GM13977 (cell line): ENCODE data around the gene OBSCN.
"Not testable (repeated sequence)": the region's sequence is repeated elsewhere in the genome, so short reads cannot be mapped to it uniquely, and the experiment has no call there.

Experiments used
- DNase-seq: peaks from one replicate; pipeline ENCODE4 v3.0.0; 2012; ENCODE audit warnings: low spot score
- CTCF ChIP-seq: IDR thresholded peaks from 2 replicates; pipeline ENCODE4 v1.5.1; 2012; ENCODE audit warnings: mild to moderate bottlenecking, control low read depth; ENCODE audit not compliant: insufficient read depth; ENCODE audit errors: extremely low read depth, missing control alignments
- in situ Hi-C: fragments of 300-500 bp; cut with MboI; formaldehyde crosslinking; loops from one replicate; pipeline ENCODE4 v1.12.0; 2022; ENCODE audit warnings: low sequenced_read_pairs, low pct_unique_long_range_greater_than_20kb, mixed read lengths, inconsistent platforms; ENCODE audit not compliant: unreplicated experiment

The OBSCN gene

GRCh38 chr1:228166170-228166936 lies 41.5 kb upstream of the OBSCN start:
- in situ Hi-C loops, result no loop called here

GRCh38 chr1:228168563-228169270 lies 39.1 kb upstream of the OBSCN start:
- in situ Hi-C loops, result no loop called here
- no peak for DNase-seq
- no peak for TF ChIP-seq CTCF

More at GRCh38 chr1:228166170-228166936, 41.5 kb upstream of the OBSCN start:
- peak; percentile 59 for TF ChIP-seq CTCF
- DNase-seq, result peak; percentile 72

- in situ Hi-C loops, result no loop called here
- no peak for TF ChIP-seq CTCF
Observed at GRCh38 chr1:228169345-228169744, 38.5 kb upstream of the OBSCN start.

GRCh38 chr1:228170666-228171065 lies 37.2 kb upstream of the OBSCN start:
- DNase-seq, result no peak
- in situ Hi-C loops, result no loop called here
- no peak for TF ChIP-seq CTCF

More at GRCh38 chr1:228169345-228169744, 38.5 kb upstream of the OBSCN start:
- DNase-seq, result no peak

GRCh38 chr1:228171221-228171891 lies 36.5 kb upstream of the OBSCN start:
- in situ Hi-C loops, result no loop called here
- no peak for DNase-seq
- no peak for TF ChIP-seq CTCF

- in situ Hi-C loops, result no loop called here
- TF ChIP-seq CTCF, result no peak
- no peak for DNase-seq
Observed at GRCh38 chr1:228172591-228173527, 35.0 kb upstream of the OBSCN start.

- DNase-seq, in situ Hi-C loops: not testable (repeated sequence)
Observed at GRCh38 chr1:228173528-228174481, 34.0 kb upstream of the OBSCN start.
